Transverse colon (tissue), 4 donors: ENCODE results near the gene MCFD2. TPM values are rescaled to one million over a fixed set of nuclear protein-coding genes. Genes with fewer than 3 reads are reported as not detected.
"Not testable (repeated sequence)": the region's sequence is repeated elsewhere in the genome, so short reads cannot be mapped to it uniquely, and the experiment has no call there.

Experiments
- DNase-seq: peaks from one replicate; pipeline ENCODE4 v3.0.0-alpha.2; 2019
- H3K27ac ChIP-seq, 4 donors: fragments of 200-600 bp; sonication (generic); 2 replicates each; pipeline ENCODE4 v1.5.1; 2016 to 2018; ENCODE audit warnings: inconsistent platforms in 4 of 4
- H3K27me3 ChIP-seq: fragments of 200-600 bp; sonication (generic); 2 replicates; pipeline ENCODE4 v1.5.1; 2017; ENCODE audit warnings: inconsistent platforms
- H3K36me3 ChIP-seq, 4 donors: fragments of 200-600 bp; sonication (generic); 2 replicates each; pipeline ENCODE4 v1.5.1; 2017 to 2019; ENCODE audit warnings: inconsistent platforms in 4 of 4
- H3K4me1 ChIP-seq, 4 donors: fragments of 200-600 bp; sonication (generic); 2 replicates each; pipeline ENCODE4 v1.5.1; 2017 to 2020; ENCODE audit warnings: inconsistent platforms in 4 of 4
- H3K4me3 ChIP-seq, 4 donors: fragments of 200-600 bp; sonication (generic); 1 replicate in 1 of 4; 2 replicates in 3 of 4; pipeline versions ENCODE4 v1.5.1 to v1.6.1; 2017 to 2019; ENCODE audit warnings: inconsistent platforms in 4 of 4
- H3K9me3 ChIP-seq, 2 donors: fragments of 200-600 bp; sonication (generic); 2 replicates each; pipeline ENCODE4 v1.5.1; 2017 to 2019; ENCODE audit warnings: inconsistent platforms in 2 of 2
- EP300 ChIP-seq: sonication (generic); formaldehyde crosslinking; IDR thresholded peaks from one replicate; pipeline ENCODE4 v1.6.1; 2017; ENCODE audit warnings: antibody characterized with exemption, low read depth
- POLR2A ChIP-seq: fragments of 450-650 bp; IDR thresholded peaks from one replicate; pipeline ENCODE4 v1.6.1; 2016; ENCODE audit warnings: antibody characterized with exemption, mild to moderate bottlenecking, moderate library complexity
- POLR2AphosphoS5 ChIP-seq, 3 donors: sonication (generic); formaldehyde crosslinking; IDR thresholded peaks; one replicate each; pipeline ENCODE4 v1.6.1; 2016; ENCODE audit warnings: antibody characterized with exemption in 3 of 3
- WGBS, 2 donors: methylation state at CpG; one replicate each; pipeline ENCODE4 v1.1.5; 2018; ENCODE audit warnings: low coverage in 1 of 2; 5-methylcytosine and 5-hydroxymethylcytosine counted together
- in situ Hi-C, 4 donors: fragments of 200-750 bp; cut with MboI; loops; one replicate each; pipeline versions ENCODE4 v1.15.0 to v1.15.1; 2017; ENCODE audit warnings: low sequenced_read_pairs in 3 of 4, low pct_ligation_motif_present in 1 of 4, low pct_unique_long_range_greater_than_20kb in 1 of 4
- intact Hi-C: fragments of 100-400 bp; cut with DNase I; formaldehyde crosslinking; loops from one replicate; pipeline ENCODE4 v1.15.1; 2023; ENCODE audit warnings: low total_unique reads
- total RNA-seq, 4 donors: library from RNA; depleted of rRNA; stranded (reverse); fragments of >200 nt; gene quantifications; one replicate each; pipeline ENCODE4 v1.1.0, GENCODE V29; 2016
- TF ChIP-seq, protein P1 (sequence below), 5 experiments: fragments of 200-600 bp in 3 of 5; fragments of 450-650 bp in 2 of 5; sonication (generic) in 3 of 5; IDR thresholded peaks; 1 replicate in 2 of 5; 2 replicates in 3 of 5; pipeline ENCODE4 v1.5.1; 2016 to 2017; ENCODE audit warnings: antibody characterized with exemption in 5 of 5, inconsistent platforms in 3 of 5, mild to moderate bottlenecking in 2 of 5, moderate library complexity in 1 of 5

MCFD2 gene
- total RNA-seq, 4 donors from 2014 or later = 14.5 to 40.1 (median 26.8) TPM

DNA sequence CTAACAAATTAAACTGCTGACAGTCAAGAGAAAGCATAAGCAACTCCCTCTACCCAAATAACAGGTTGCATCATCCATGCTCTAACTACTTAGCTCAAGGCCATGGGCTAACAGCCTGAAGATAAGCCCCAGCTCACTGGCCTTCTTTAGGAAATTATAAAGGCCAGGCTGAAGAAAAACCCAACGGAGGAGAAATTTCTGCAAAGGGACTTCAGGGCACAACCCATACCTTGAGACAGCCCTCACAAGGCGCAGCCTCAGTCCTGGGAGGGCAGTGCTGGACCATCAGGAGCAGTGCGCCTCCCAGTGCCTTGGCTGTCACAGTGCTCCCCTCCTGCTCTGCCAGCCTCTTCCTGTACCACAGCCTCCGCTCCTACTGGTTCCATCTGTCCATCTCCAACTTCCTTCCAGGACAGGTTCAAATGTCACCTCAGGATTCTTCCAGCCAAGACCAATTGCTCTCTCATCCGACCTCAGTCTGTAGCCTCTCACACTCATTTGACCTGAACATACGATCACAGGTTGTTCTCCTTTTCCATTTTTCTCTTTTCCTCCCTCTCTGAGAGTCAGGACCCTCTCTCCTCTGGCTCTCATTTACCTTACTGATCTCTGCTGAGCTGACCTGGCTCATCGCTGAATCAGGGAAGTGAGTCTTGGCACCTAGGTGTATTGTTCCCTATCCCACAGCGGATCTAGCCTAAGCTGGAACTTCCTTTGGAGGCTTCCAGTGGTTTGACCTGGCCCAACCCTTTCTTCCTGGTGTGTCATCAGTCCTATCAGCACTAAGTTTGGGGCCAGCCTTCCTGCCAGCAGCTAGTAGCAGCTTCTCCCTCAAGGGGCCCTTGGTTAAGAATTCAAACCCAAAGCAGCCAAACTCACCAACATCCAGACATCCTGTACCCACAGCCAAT, 1.9 kb downstream of the MCFD2 start:
- peak; percentile 32 for DNase-seq
- intact Hi-C loops (no loop called here), in situ Hi-C loops (no loop called here)
- Histone ChIP-seq H3K27ac (no peak overlapping the region), H3K27me3 (no peaks in the 10 kb centered on the region), H3K9me3 (no peaks in the 10 kb centered on the region), H3K4me1 (peaks cover 7 to 44% (median 34%) of the 10 kb centered on the region in 4 donors), H3K36me3 (peaks cover 0 to 12% (median 1%) of the 10 kb centered on the region in 4 donors), H3K4me3 (no peak overlapping the region)
- 86 to 94% methylated on average over 3 to 8 of the region's 8 CpGs for WGBS, 2 donors
- no peak for TF ChIP-seq EP300
- no peak for TF ChIP-seq POLR2A
- no peak for TF ChIP-seq POLR2AphosphoS5 (IDR thresholded peaks at IDR 0.05)
- TF ChIP-seq, protein P1, sequence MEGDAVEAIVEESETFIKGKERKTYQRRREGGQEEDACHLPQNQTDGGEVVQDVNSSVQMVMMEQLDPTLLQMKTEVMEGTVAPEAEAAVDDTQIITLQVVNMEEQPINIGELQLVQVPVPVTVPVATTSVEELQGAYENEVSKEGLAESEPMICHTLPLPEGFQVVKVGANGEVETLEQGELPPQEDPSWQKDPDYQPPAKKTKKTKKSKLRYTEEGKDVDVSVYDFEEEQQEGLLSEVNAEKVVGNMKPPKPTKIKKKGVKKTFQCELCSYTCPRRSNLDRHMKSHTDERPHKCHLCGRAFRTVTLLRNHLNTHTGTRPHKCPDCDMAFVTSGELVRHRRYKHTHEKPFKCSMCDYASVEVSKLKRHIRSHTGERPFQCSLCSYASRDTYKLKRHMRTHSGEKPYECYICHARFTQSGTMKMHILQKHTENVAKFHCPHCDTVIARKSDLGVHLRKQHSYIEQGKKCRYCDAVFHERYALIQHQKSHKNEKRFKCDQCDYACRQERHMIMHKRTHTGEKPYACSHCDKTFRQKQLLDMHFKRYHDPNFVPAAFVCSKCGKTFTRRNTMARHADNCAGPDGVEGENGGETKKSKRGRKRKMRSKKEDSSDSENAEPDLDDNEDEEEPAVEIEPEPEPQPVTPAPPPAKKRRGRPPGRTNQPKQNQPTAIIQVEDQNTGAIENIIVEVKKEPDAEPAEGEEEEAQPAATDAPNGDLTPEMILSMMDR (IDR thresholded peaks at IDR 0.05) = no peak

DNA sequence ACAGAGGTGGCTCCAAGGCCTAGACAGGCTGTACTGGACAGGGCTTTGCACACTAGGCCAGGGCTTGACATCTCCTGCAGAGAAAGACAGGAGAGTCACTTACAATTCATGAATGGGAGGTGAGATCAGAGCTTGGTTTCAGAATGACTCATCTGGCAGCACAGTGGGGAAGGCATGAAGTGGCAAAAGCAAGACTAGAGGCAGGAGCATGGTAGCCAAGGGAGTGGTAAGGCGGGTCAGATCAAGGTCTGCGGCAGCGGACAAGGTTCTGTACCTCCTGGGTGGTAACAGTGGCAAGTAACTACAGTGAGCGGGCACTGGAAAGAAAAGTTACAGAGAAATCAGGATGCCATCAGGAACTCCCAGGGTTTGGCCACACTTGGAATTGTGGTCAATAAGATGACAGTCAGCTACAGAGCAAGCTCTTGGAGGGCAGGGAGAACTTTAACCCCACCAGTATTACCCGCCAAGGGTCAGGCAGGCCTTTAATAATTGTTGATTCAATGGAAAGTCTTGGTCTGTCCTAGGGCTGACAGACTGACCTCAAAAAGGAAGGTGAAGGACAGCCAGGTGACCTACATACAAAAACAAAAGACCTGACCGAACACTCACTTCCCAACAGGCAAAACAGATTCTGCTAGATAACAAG, 5.7 kb downstream of the MCFD2 start:
- Histone ChIP-seq H3K4me3 (no peak overlapping the region), H3K27ac (peak overlapping the region in 1 of 4 donors; percentile 10), H3K36me3 (peaks cover 0 to 34% (median 11%) of the 10 kb centered on the region in 4 donors), H3K27me3 (no peaks in the 10 kb centered on the region), H3K4me1 (peaks cover 7 to 32% (median 25%) of the 10 kb centered on the region in 4 donors), H3K9me3 (no peaks in the 10 kb centered on the region)
- in situ Hi-C loops (no loop called here), intact Hi-C loops (no loop called here)
- no peak for TF ChIP-seq EP300
- no peak for TF ChIP-seq POLR2AphosphoS5 (IDR thresholded peaks at IDR 0.05)
- TF ChIP-seq POLR2A = no peak
- TF ChIP-seq, protein P1 (IDR thresholded peaks at IDR 0.05) = no peak
- DNase-seq = peak; percentile 51
- WGBS, 2 donors = 53 to 88% methylated on average over 3 to 6 of the region's 6 CpGs

DNA sequence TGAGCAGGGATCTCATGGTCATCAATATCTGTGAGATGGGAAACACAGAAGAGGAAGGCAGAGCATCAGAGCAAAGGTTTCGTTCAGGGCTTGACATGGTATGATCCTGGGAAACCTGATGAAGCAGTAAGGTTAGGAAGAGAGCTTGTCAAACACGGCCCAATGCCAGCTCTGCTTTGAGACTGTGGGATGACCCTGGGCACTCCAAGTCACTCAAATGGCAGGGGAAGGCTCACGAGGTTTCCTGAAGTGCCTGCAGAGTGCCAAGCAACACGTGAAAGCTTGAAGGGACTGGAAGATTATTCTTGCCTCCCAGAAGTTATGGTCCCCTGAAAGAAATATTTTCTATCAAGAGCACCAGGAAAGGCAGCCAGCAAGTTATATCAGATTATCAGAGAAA, 6.5 kb downstream of the MCFD2 start:
- in situ Hi-C loops (no loop called here), intact Hi-C loops (no loop called here)
- Histone ChIP-seq H3K9me3 (no peaks in the 10 kb centered on the region), H3K27ac (no peak overlapping the region), H3K27me3 (no peaks in the 10 kb centered on the region), H3K36me3 (peaks cover 0 to 34% (median 12%) of the 10 kb centered on the region in 4 donors), H3K4me3 (no peak overlapping the region), H3K4me1 (peaks cover 3 to 24% (median 18%) of the 10 kb centered on the region in 4 donors)
- DNase-seq = no peak
- TF ChIP-seq, protein P1 (IDR thresholded peaks at IDR 0.05) = no peak
- TF ChIP-seq EP300 (no peak), POLR2A (no peak), POLR2AphosphoS5 (IDR thresholded peaks at IDR 0.05) (no peak)
- 85 to 93% methylated on average over 2 to 4 of the region's 4 CpGs for WGBS, 2 donors

GRCh38 chr2:46904908-46905678, 10.5 kb downstream of the MCFD2 start:
- H3K27ac ChIP-seq, DNase-seq, H3K4me1 ChIP-seq, H3K27me3 ChIP-seq, in situ Hi-C loops, intact Hi-C loops, H3K4me3 ChIP-seq, H3K9me3 ChIP-seq: not testable (repeated sequence)
- WGBS, 2 donors = 93 to 94% methylated on average over 10 of the region's 10 CpGs
- peaks cover 0 to 27% (median 12%) of the 10 kb centered on the region in 4 donors for H3K36me3 ChIP-seq

DNA sequence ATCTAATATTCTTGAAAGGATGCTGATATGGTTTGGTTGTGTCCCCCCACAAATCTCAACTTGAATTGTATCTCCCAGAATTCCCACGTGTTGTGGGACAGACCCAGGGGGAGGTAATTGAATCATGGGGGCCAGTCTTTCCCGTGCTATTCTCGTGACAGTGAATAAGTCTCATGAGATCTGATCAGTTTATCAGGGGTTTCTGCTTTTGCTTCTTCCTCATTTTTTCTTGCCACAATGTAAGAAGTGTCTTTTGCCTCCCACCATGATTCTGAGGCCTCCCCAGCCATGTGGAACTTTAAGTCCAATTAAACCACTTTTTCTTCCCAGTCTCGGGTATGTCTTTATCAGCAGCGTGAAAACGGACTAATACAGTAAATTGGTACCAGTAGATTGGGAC, 12.6 kb downstream of the MCFD2 start:
- 66 to 77% methylated on average over 6 of the region's 6 CpGs for WGBS, 2 donors

More for the DNA sequence above, 12.6 kb downstream of the MCFD2 start:
- H3K27me3 ChIP-seq, H3K4me1 ChIP-seq, in situ Hi-C loops, intact Hi-C loops, H3K4me3 ChIP-seq, DNase-seq, H3K9me3 ChIP-seq, H3K27ac ChIP-seq: not testable (repeated sequence)
- H3K36me3 ChIP-seq = peaks cover 0 to 16% (median 7%) of the 10 kb centered on the region in 4 donors
